Osteoblast (primary cell): ENCODE measurements around the gene PRR19. TPM values are rescaled to one million over a fixed set of nuclear protein-coding genes. Genes with fewer than 3 reads are reported as not detected.

Source experiments
- DNase-seq: peaks from one replicate; pipeline ENCODE4 v3.0.0; 2011; ENCODE audit warnings: low spot score, mixed read lengths; ENCODE audit not compliant: insufficient read length; ENCODE audit errors: missing footprints
- H2AFZ ChIP-seq: 2 replicates; pipeline ENCODE4 v1.6.0; 2011; ENCODE audit warnings: mild to moderate bottlenecking, low read length
- H3K27ac ChIP-seq: 2 replicates; pipeline ENCODE4 v1.5.1; 2011; ENCODE audit warnings: mild to moderate bottlenecking, low read depth, low read length, moderate library complexity
- H3K27me3 ChIP-seq: 2 replicates; pipeline ENCODE4 v1.6.0; 2012; ENCODE audit warnings: mild to moderate bottlenecking, control low read depth, inconsistent platforms, low read length, moderate library complexity; ENCODE audit not compliant: insufficient read depth
- H3K36me3 ChIP-seq: 2 replicates; pipeline ENCODE4 v1.5.1; 2011; ENCODE audit warnings: mild to moderate bottlenecking, low read length, control low read depth, moderate library complexity; ENCODE audit not compliant: insufficient read depth
- H3K4me1 ChIP-seq: 2 replicates; pipeline ENCODE4 v1.5.1; 2011; ENCODE audit warnings: mild to moderate bottlenecking, low read length, control low read depth, moderate library complexity; ENCODE audit not compliant: insufficient read depth
- H3K4me2 ChIP-seq: 2 replicates; pipeline ENCODE4 v1.6.0; 2011; ENCODE audit warnings: mild to moderate bottlenecking, low read length; ENCODE audit not compliant: insufficient read depth
- H3K4me3 ChIP-seq: fragments of 200-600 bp; sonication (generic); 3 replicates; pipeline ENCODE4 v1.5.1; 2012; ENCODE audit warnings: mild to moderate bottlenecking, low read length, inconsistent platforms; ENCODE audit not compliant: insufficient read depth
- H3K79me2 ChIP-seq: 2 replicates; pipeline ENCODE4 v1.6.0; 2012; ENCODE audit warnings: mild to moderate bottlenecking, low read length, control low read depth, inconsistent platforms; ENCODE audit not compliant: insufficient read depth
- H3K9me3 ChIP-seq: 2 replicates; pipeline ENCODE4 v1.5.1; 2011; ENCODE audit warnings: low read depth, low read length, control low read depth
- H4K20me1 ChIP-seq: 2 replicates; pipeline ENCODE4 v1.6.0; 2012; ENCODE audit warnings: mild to moderate bottlenecking, low read length, control low read depth; ENCODE audit not compliant: insufficient read depth
- total RNA-seq: library from RNA; depleted of rRNA; stranded (reverse); fragments of >200 nt; gene quantifications from 2 replicates; pipeline ENCODE4 v1.2.3, GENCODE V29; 2012
- TF ChIP-seq, protein P1 (sequence below): IDR thresholded peaks from 2 replicates; pipeline ENCODE4 v1.5.1; 2011; ENCODE audit warnings: mild to moderate bottlenecking, low read depth, low read length, moderate library complexity; ENCODE audit errors: extremely low read depth

Gene PRR19
- total RNA-seq, 1 donor, result 0.36 TPM

DNA sequence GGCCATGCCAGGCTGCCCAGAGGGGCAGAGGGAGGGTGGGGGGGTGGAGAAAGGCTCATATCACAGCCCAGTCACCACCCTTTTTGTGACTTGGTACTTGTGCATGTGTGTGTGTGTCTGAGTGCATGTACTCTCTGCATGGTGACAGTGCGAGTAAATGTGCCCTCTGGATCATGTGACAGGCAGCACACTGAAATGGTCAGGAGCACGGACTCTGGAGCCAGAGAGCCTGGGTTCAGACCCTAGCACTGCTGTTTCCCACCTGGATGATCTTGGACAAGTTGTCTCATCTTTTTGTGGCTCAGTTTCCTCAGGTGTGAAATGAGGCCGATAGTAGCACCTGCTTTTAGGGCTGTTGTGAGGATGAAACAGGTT, 30.9 kb upstream of the PRR19 start:
- Histone ChIP-seq H3K9me3 (no peaks in the 10 kb centered on the region), H3K4me3 (peak overlapping the region; percentile 89)

DNA sequence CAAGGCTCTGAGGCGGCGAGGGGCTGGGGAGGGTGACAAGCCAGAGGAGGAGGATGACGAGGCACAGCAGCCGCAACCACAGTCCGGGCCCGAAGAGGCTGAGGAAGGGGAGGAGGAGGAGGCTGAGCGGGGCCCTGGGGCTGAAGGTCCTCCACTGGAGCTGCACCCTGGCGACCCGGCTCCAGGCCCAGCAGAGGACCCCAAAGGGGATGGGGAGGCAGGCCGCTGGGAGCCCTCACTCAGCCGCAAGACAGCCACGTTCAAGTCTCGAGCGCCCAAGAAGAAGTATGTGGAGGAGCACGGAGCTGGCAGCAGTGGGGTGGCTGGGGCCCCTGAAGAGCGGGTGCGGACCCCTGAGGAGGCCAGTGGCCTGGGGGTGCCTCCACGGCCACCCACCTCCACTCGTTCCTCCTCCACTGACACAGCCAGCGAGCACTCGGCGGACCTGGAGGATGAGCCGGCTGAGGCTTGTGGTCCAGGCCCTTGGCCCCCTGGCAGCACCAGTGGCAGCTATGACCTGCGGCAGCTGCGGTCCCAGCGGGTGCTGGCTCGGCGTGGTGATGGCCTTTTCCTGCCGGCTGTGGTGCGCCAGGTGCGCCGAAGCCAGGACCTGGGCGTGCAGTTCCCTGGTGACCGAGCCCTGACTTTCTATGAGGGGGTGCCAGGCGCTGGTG, 29.9 kb upstream of the PRR19 start:
- Histone ChIP-seq H2AFZ (no peak overlapping the region), H4K20me1 (peaks cover 35% of the 10 kb centered on the region), H3K79me2 (peaks cover 73% of the 10 kb centered on the region), H3K36me3 (peaks cover 33% of the 10 kb centered on the region), H3K27me3 (no peaks in the 10 kb centered on the region), H3K4me2 (no peak overlapping the region), H3K4me1 (peaks cover 39% of the 10 kb centered on the region), H3K9me3 (no peaks in the 10 kb centered on the region), H3K27ac (peak overlapping the region; percentile 94), H3K4me3 (no peak overlapping the region)
- TF ChIP-seq, protein P1, sequence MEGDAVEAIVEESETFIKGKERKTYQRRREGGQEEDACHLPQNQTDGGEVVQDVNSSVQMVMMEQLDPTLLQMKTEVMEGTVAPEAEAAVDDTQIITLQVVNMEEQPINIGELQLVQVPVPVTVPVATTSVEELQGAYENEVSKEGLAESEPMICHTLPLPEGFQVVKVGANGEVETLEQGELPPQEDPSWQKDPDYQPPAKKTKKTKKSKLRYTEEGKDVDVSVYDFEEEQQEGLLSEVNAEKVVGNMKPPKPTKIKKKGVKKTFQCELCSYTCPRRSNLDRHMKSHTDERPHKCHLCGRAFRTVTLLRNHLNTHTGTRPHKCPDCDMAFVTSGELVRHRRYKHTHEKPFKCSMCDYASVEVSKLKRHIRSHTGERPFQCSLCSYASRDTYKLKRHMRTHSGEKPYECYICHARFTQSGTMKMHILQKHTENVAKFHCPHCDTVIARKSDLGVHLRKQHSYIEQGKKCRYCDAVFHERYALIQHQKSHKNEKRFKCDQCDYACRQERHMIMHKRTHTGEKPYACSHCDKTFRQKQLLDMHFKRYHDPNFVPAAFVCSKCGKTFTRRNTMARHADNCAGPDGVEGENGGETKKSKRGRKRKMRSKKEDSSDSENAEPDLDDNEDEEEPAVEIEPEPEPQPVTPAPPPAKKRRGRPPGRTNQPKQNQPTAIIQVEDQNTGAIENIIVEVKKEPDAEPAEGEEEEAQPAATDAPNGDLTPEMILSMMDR, result no peak
- no peak for DNase-seq

More for the DNA sequence above, 30.9 kb upstream of the PRR19 start:
- TF ChIP-seq, protein P1, result no peak
- Histone ChIP-seq H3K36me3 (peaks cover 30% of the 10 kb centered on the region), H3K27me3 (no peaks in the 10 kb centered on the region), H3K79me2 (peaks cover 63% of the 10 kb centered on the region), H3K4me1 (peaks cover 34% of the 10 kb centered on the region), H3K4me2 (peak overlapping the region; percentile 100), H2AFZ (no peak overlapping the region), H3K27ac (peak overlapping the region; percentile 94), H4K20me1 (peaks cover 26% of the 10 kb centered on the region)
- DNase-seq, result peak; percentile 93

DNA sequence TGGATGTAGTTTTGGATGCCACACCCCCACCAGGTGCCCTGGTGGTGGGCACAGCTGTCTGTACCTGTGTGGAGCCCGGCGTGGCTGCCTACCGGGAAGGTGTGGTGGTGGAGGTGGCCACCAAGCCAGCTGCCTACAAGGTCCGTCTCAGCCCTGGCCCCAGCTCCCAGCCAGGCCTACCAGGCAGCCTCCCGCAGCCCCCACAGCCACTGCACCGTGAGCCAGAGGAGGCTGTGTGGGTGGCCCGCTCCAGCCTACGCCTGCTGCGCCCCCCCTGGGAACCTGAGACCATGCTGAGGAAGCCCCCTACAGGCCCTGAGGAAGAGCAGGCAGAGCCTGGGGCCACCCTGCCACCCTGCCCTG, 29.4 kb upstream of the PRR19 start:
- no peak overlapping the region for H3K4me3 ChIP-seq
- TF ChIP-seq, protein P1, result no peak

DNA sequence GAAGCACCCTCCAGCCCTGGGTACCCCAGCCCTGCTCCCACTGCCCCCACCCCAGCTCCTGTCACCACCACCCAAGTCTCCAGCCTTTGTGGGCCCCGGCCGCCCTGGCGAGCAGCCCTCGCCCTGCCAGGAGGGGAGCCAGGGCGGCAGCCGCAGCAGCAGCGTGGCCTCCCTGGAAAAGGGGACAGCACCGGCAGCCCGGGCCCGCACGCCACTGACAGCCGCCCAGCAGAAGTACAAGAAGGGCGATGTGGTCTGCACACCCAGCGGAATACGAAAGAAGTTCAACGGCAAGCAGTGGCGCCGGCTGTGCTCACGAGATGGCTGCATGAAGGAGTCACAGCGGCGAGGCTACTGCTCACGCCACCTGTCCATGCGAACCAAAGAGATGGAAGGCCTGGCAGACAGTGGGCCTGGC, 28.9 kb upstream of the PRR19 start:
- Histone ChIP-seq H3K4me3 (no peak overlapping the region), H4K20me1 (peaks cover 43% of the 10 kb centered on the region), H3K4me2 (no peak overlapping the region), H3K27me3 (no peaks in the 10 kb centered on the region), H3K36me3 (peaks cover 33% of the 10 kb centered on the region), H3K27ac (no peak overlapping the region), H2AFZ (no peak overlapping the region), H3K4me1 (peaks cover 38% of the 10 kb centered on the region), H3K9me3 (no peaks in the 10 kb centered on the region), H3K79me2 (peaks cover 82% of the 10 kb centered on the region)
- TF ChIP-seq, protein P1, result no peak
- DNase-seq, result no peak

More for the DNA sequence above, 29.4 kb upstream of the PRR19 start:
- no peaks in the 10 kb centered on the region for H3K27me3 ChIP-seq
- H4K20me1 ChIP-seq, result peaks cover 38% of the 10 kb centered on the region
- H3K36me3 ChIP-seq, result peaks cover 33% of the 10 kb centered on the region
- H3K4me1 ChIP-seq, result peaks cover 38% of the 10 kb centered on the region
- H3K4me2 ChIP-seq, result no peak overlapping the region
- no peak for DNase-seq
- H3K9me3 ChIP-seq, result no peaks in the 10 kb centered on the region
- H3K27ac ChIP-seq, result no peak overlapping the region
- H2AFZ ChIP-seq, result no peak overlapping the region
- H3K79me2 ChIP-seq, result peaks cover 77% of the 10 kb centered on the region
